NCI-H2029 (cell line): ENCODE results near the gene PDIA5.
"Not testable (repeated sequence)": the region's sequence is repeated elsewhere in the genome, so short reads cannot be mapped to it uniquely, and the experiment has no call there.

Source experiments
- DNase-seq: peaks from one replicate; lab custom pipeline; 2025; lab: John Stamatoyannopoulos, UW

PDIA5 gene

GRCh38 chr3:123150449-123151215, 83.8 kb downstream of the PDIA5 start:
- no peak for DNase-seq

- no peak for DNase-seq
Observed at GRCh38 chr3:123151251-123151705, 84.5 kb downstream of the PDIA5 start.

- not testable (repeated sequence) for DNase-seq
Observed at GRCh38 chr3:123151853-123152420, 85.1 kb downstream of the PDIA5 start.

- DNase-seq, result no peak
Observed at GRCh38 chr3:123152687-123153086, 85.9 kb downstream of the PDIA5 start.

- DNase-seq, result no peak
Observed at GRCh38 chr3:123153125-123154019, 86.5 kb downstream of the PDIA5 start.

- no peak for DNase-seq
Observed at GRCh38 chr3:123154020-123154985, 87.5 kb downstream of the PDIA5 start.

- no peak for DNase-seq
Observed at GRCh38 chr3:123155471-123156011, 88.7 kb downstream of the PDIA5 start.

- no peak for DNase-seq
Observed at GRCh38 chr3:123156276-123156995, 89.6 kb downstream of the PDIA5 start.

- peak; percentile 19 for DNase-seq
Observed at GRCh38 chr3:123157209-123157597, 90.4 kb downstream of the PDIA5 start.

- DNase-seq, result peak; percentile 88
Observed at GRCh38 chr3:123157598-123158287, 90.9 kb downstream of the PDIA5 start.

GRCh38 chr3:123158330-123158729, 91.5 kb downstream of the PDIA5 start:
- peak; percentile 70 for DNase-seq

- DNase-seq, result no peak
Observed at GRCh38 chr3:123158899-123159390, 92.1 kb downstream of the PDIA5 start.

GRCh38 chr3:123159926-123160635, 93.3 kb downstream of the PDIA5 start:
- DNase-seq, result no peak

GRCh38 chr3:123161167-123161566, 94.3 kb downstream of the PDIA5 start:
- DNase-seq, result no peak

GRCh38 chr3:123163141-123163540, 96.3 kb downstream of the PDIA5 start:
- DNase-seq, result no peak

- DNase-seq, result no peak
Observed at GRCh38 chr3:123165163-123165562, 98.3 kb downstream of the PDIA5 start.

GRCh38 chr3:123167686-123168085, 100.9 kb downstream of the PDIA5 start:
- no peak for DNase-seq

GRCh38 chr3:123168122-123168521, 101.3 kb downstream of the PDIA5 start:
- DNase-seq, result no peak

GRCh38 chr3:123168605-123169004, 101.8 kb downstream of the PDIA5 start:
- DNase-seq, result no peak
